Fibroblast of villous mesenchyme (primary cell): ENCODE data around the gene S1PR1. TPM values are rescaled to one million over a fixed set of nuclear protein-coding genes. Genes with fewer than 3 reads are reported as not detected.
A peak's percentile ranks its signal among the peaks of the same experiment; 100 is the strongest.

Source experiments
- DNase-seq: peaks from one replicate; pipeline ENCODE4 v3.0.0-alpha.2; 2010; ENCODE audit warnings: low read depth
- H3K4me3 ChIP-seq: 2 replicates; pipeline ENCODE4 v1.5.1; 2011; ENCODE audit warnings: low read depth, mild to moderate bottlenecking, low read length
- CTCF ChIP-seq: IDR thresholded peaks from 2 replicates; pipeline ENCODE4 v1.5.1; 2012; ENCODE audit warnings: low read depth, mild to moderate bottlenecking, low read length; ENCODE audit not compliant: insufficient read depth
- total RNA-seq: library from RNA; depleted of rRNA; stranded (reverse); fragments of >200 nt; gene quantifications from 2 replicates; pipeline ENCODE4 v1.2.3, GENCODE V29; 2012

The S1PR1 gene
- total RNA-seq, 1 donor, result 9.9 TPM

GRCh38 chr1:101235216-101235695, 1.6 kb upstream of the S1PR1 start:
- DNase-seq, result no peak
- no peak for TF ChIP-seq CTCF
- H3K4me3 ChIP-seq, result peak overlapping the region; percentile 70

GRCh38 chr1:101235696-101236515, 913 bp upstream of the S1PR1 start:
- DNase-seq, result peak; percentile 24
- TF ChIP-seq CTCF, result no peak
- peak overlapping the region; percentile 70 for H3K4me3 ChIP-seq

- DNase-seq, result peak; percentile 85
- peak overlapping the region; percentile 70 for H3K4me3 ChIP-seq
- TF ChIP-seq CTCF, result no peak
Observed at GRCh38 chr1:101237229-101237837, 514 bp downstream of the S1PR1 start.

- no peak for DNase-seq
Observed at GRCh38 chr1:101238031-101238628, 1.3 kb downstream of the S1PR1 start.

GRCh38 chr1:101238681-101239094, 1.9 kb downstream of the S1PR1 start:
- DNase-seq, result peak; percentile 87
- H3K4me3 ChIP-seq, result no peak overlapping the region
- TF ChIP-seq CTCF, result peak; percentile 97

More at GRCh38 chr1:101238031-101238628, 1.3 kb downstream of the S1PR1 start:
- peak overlapping the region; percentile 5 for H3K4me3 ChIP-seq
- TF ChIP-seq CTCF, result no peak

GRCh38 chr1:101239095-101240040, 2.5 kb downstream of the S1PR1 start:
- no peak for DNase-seq
- TF ChIP-seq CTCF, result no peak
- H3K4me3 ChIP-seq, result no peak overlapping the region
